ENCODE measurements around the gene GRIK4. TPM values are rescaled to one million over a fixed set of nuclear protein-coding genes. Genes with fewer than 3 reads are reported as not detected.

The GRIK4 gene
- total RNA-seq, 4 donors from 2014 or later = under 0.01 to 0.69 (median 0.25) TPM

DNA sequence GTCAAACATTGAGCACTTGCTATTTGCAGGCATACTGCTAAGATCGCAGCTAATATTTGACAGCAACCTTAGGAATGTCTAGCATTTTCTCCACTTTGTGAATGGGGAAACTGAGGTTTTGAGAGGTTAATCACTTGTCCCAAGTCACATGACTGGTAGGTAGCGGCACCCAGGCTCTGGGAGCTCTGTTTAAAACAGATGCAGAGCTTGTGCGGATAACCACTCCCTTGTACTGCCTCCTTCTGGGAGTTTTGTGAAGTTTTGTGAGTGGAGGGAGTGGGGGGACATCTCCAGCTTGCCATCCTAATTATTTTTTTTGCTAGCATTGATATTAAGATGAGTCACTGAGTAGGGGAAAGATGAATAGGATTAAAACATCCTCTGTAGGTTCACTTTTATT, 134.7 kb downstream of the GRIK4 start:
- 50 to 78% methylated on average over 1 to 3 of the region's 3 CpGs for WGBS, 2 donors (ENCODE audit: low coverage in 1 of 2)
- Histone ChIP-seq H3K36me3 (no peaks in the 10 kb centered on the region), H3K9me3 (no peaks in the 10 kb centered on the region), H3K27ac (no peak overlapping the region), H3K4me1 (no peaks in the 10 kb centered on the region), H3K27me3 (peaks cover 19% of the 10 kb centered on the region), H3K4me3 (no peak overlapping the region)
- TF ChIP-seq POLR2AphosphoS5 (IDR thresholded peaks at IDR 0.05) = no peak
- TF ChIP-seq CTCF (IDR thresholded peaks at IDR 0.05) = no peak
- TF ChIP-seq EP300 (IDR thresholded peaks at IDR 0.05) = no peak
- no peak for TF ChIP-seq POLR2A (IDR thresholded peaks at IDR 0.05)
- no peak for ATAC-seq

GRCh38 chr11:120647681-120648080, 136.1 kb downstream of the GRIK4 start:
- Histone ChIP-seq H3K27me3 (peaks cover 13% of the 10 kb centered on the region), H3K27ac (no peak overlapping the region), H3K4me3 (no peak overlapping the region), H3K9me3 (no peaks in the 10 kb centered on the region), H3K4me1 (no peaks in the 10 kb centered on the region), H3K36me3 (no peaks in the 10 kb centered on the region)
- WGBS, 2 donors (ENCODE audit: low coverage in 1 of 2) = no CpG with 5 or more reads among the region's 12 CpGs
- ATAC-seq = no peak
- TF ChIP-seq POLR2AphosphoS5 (IDR thresholded peaks at IDR 0.05) = no peak
- no peak for TF ChIP-seq EP300 (IDR thresholded peaks at IDR 0.05)
- TF ChIP-seq POLR2A (IDR thresholded peaks at IDR 0.05) = no peak
- no peak for TF ChIP-seq CTCF (IDR thresholded peaks at IDR 0.05)

GRCh38 chr11:120648771-120649170, 137.2 kb downstream of the GRIK4 start:
- H3K27ac ChIP-seq = no peak overlapping the region
- ATAC-seq = no peak
- no peaks in the 10 kb centered on the region for H3K9me3 ChIP-seq
- peaks cover 23% of the 10 kb centered on the region for H3K27me3 ChIP-seq
- no peak overlapping the region for H3K4me3 ChIP-seq
- WGBS, 2 donors (ENCODE audit: low coverage in 1 of 2) = 59 to 100% methylated on average over 2 of the region's 6 CpGs
- H3K36me3 ChIP-seq = no peaks in the 10 kb centered on the region
- TF ChIP-seq EP300 (IDR thresholded peaks at IDR 0.05) (no peak), POLR2AphosphoS5 (IDR thresholded peaks at IDR 0.05) (no peak), CTCF (IDR thresholded peaks at IDR 0.05) (no peak), POLR2A (IDR thresholded peaks at IDR 0.05) (no peak)
- H3K4me1 ChIP-seq = no peaks in the 10 kb centered on the region

DNA sequence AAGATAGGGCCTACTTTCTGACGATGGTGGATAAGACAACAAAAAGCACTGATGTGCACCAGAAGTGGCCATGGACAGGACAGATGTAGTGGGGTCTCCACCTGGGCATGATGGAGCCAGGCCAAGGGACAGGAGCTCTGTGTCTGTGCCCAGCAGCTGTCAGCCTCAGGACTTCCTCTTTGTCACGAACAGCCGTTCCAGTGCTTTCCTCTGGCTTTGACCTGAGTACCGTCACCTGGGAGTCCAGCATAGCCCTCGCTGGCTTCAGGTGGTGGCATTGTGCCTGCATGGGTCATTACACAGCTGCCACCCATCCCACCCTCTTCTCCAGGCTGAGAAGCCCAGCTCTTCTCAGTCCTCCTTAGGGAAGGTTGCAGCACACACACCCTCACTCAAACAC, 137.8 kb downstream of the GRIK4 start:
- Histone ChIP-seq H3K9me3 (no peaks in the 10 kb centered on the region), H3K4me3 (no peak overlapping the region), H3K4me1 (no peaks in the 10 kb centered on the region), H3K27ac (no peak overlapping the region), H3K36me3 (no peaks in the 10 kb centered on the region), H3K27me3 (peaks cover 26% of the 10 kb centered on the region)
- TF ChIP-seq POLR2A (IDR thresholded peaks at IDR 0.05) = no peak
- no peak for TF ChIP-seq POLR2AphosphoS5 (IDR thresholded peaks at IDR 0.05)
- no peak for TF ChIP-seq EP300 (IDR thresholded peaks at IDR 0.05)
- TF ChIP-seq CTCF (IDR thresholded peaks at IDR 0.05) = no peak
- WGBS, 2 donors (ENCODE audit: low coverage in 1 of 2) = 93 to 100% methylated on average over 1 to 2 of the region's 5 CpGs
- ATAC-seq = no peak

DNA sequence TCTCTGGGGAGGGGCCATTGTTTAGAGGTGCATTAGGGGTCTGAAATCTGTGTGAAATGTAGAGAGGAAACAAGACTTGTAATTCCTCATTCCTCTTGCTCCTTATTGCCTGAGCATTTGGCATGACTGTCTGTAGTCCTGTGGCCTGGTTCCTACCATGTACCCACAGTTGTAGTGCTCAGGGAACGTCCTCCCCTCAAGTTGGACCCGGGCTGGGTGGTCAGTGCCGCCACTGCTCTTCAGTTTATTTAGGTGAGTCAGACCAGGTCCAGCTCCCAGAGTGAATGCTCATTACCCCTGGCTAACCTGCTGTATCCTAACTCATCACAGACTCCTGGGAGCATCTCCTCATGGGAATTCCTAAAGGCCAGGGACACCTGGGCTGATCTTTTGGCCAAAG, 139.8 kb downstream of the GRIK4 start:
- ATAC-seq = no peak
- H3K36me3 ChIP-seq = no peaks in the 10 kb centered on the region

More for the DNA sequence above, 139.8 kb downstream of the GRIK4 start:
- no peaks in the 10 kb centered on the region for H3K9me3 ChIP-seq
- H3K4me3 ChIP-seq = no peak overlapping the region
- no peak overlapping the region for H3K27ac ChIP-seq
- H3K27me3 ChIP-seq = peaks cover 23% of the 10 kb centered on the region
- 75% methylated on average over 3 of the region's 3 CpGs; no CpG with 5 or more reads in 1 of the 2 donors for WGBS, 2 donors (ENCODE audit: low coverage in 1 of 2)
- no peaks in the 10 kb centered on the region for H3K4me1 ChIP-seq
- no peak for TF ChIP-seq POLR2A (IDR thresholded peaks at IDR 0.05)
- TF ChIP-seq CTCF (IDR thresholded peaks at IDR 0.05) = no peak
- no peak for TF ChIP-seq POLR2AphosphoS5 (IDR thresholded peaks at IDR 0.05)
- no peak for TF ChIP-seq EP300 (IDR thresholded peaks at IDR 0.05)
